ENCODE data around the gene GMDS. TPM values are rescaled to one million over a fixed set of nuclear protein-coding genes. Genes with fewer than 3 reads are reported as not detected.

The GMDS gene
- total and polyA plus RNA-seq, 2 of the 4 experiments (the other 2 are of a cell fraction): 7.3 to 21.9 TPM

GRCh38 chr6:1995636-1996035 is 249.8 kb downstream of the GMDS start:
- H2AFZ ChIP-seq (replicated peaks; ENCODE audit: low read length, poor library complexity): no peak overlapping the region
- H2BK20ac ChIP-seq (ENCODE audit: low read depth, low read length): no peak overlapping the region
- dilution Hi-C loops (cut with HindIII; ENCODE audit: low sequenced_read_pairs, unreplicated experiment): no loop called here
- H3K4me2 ChIP-seq (ENCODE audit: low read depth, low read length): no peak overlapping the region
- H3K4me3 ChIP-seq (ENCODE audit: insufficient read depth, low read depth, low read length): no peak overlapping the region
- no peaks in the 10 kb centered on the region for H3K27me3 ChIP-seq (ENCODE audit: control insufficient read depth, insufficient read depth, low read length)
- H2AK9ac ChIP-seq (replicated peaks; ENCODE audit: low read depth, low read length, poor library complexity): no peak overlapping the region
- no peak overlapping the region for H2BK5ac ChIP-seq (ENCODE audit: low read depth, low read length, poor library complexity, severe bottlenecking)
- no peak overlapping the region for H4K8ac ChIP-seq (ENCODE audit: low read depth in 2 of 2, low read length in 2 of 2)
- intact Hi-C loops (cut with micrococcal nuclease): no loop called here
- no peak overlapping the region for H2BK15ac ChIP-seq (ENCODE audit: low read depth, low read length)
- no peak overlapping the region for H3K4ac ChIP-seq (ENCODE audit: low read depth, low read length)
- H3K79me1 ChIP-seq (ENCODE audit: low read depth in 1 of 2, low read length in 2 of 2): no peaks in the 10 kb centered on the region
- ATAC-seq (ENCODE audit: low read depth): peak; percentile 28; the same call in 1 of the 2 replicates
- no peak overlapping the region for H3K18ac ChIP-seq (ENCODE audit: low read depth, low read length)
- ChIA-PET POLR2A (ENCODE audit: unreplicated experiment) (no interaction called here), CTCF (no interaction called here)
- no peak overlapping the region for H3K23ac ChIP-seq (ENCODE audit: low read depth, low read length)
- H4K5ac ChIP-seq (ENCODE audit: low read depth, low read length): no peak overlapping the region
- no peak overlapping the region for H2AK5ac ChIP-seq (ENCODE audit: low read depth, low read length)
- H3K14ac ChIP-seq (replicated peaks; ENCODE audit: low read depth, low read length): no peak overlapping the region
- no peaks in the 10 kb centered on the region for H3K9me3 ChIP-seq (ENCODE audit: control insufficient read depth, insufficient read depth, low read length)
- no peak for TF ChIP-seq MAFK (IDR thresholded peaks at IDR 0.05; ENCODE audit: low read depth, low read length)
- no peak for TF ChIP-seq RCOR1 (IDR thresholded peaks at IDR 0.05; ENCODE audit: insufficient replicate concordance, low read length)
- no peak for TF ChIP-seq ELK1 (IDR thresholded peaks at IDR 0.05; ENCODE audit: borderline replicate concordance, low read depth, low read length)
- no peak for TF ChIP-seq SMC3 (IDR thresholded peaks at IDR 0.05; ENCODE audit: low read depth, low read length)
- no peak for TF ChIP-seq CEBPB (IDR thresholded peaks at IDR 0.05; ENCODE audit: low read depth, low read length)
- TF ChIP-seq POLR2A (IDR thresholded peaks at IDR 0.05; ENCODE audit: low read depth, low read length): no peak
- TF ChIP-seq CHD1 (IDR thresholded peaks at IDR 0.05; ENCODE audit: low read depth, low read length): no peak
- TF ChIP-seq FOS (IDR thresholded peaks at IDR 0.05; ENCODE audit: low read depth, low read length): no peak
- TF ChIP-seq NFE2L2 (IDR thresholded peaks at IDR 0.05; ENCODE audit: low read depth, low read length): no peak
- no peak for TF ChIP-seq MXI1 (IDR thresholded peaks at IDR 0.05; ENCODE audit: borderline replicate concordance, low read depth, low read length)
- no peak for TF ChIP-seq USF2 (IDR thresholded peaks at IDR 0.05; ENCODE audit: low read depth, low read length)
- no peak for TF ChIP-seq MAZ (IDR thresholded peaks at IDR 0.05; ENCODE audit: borderline replicate concordance, low read depth, low read length)
- no peak for TF ChIP-seq BHLHE40 (IDR thresholded peaks at IDR 0.05; ENCODE audit: low read depth, low read length)
- no peak for TF ChIP-seq RFX5 (IDR thresholded peaks at IDR 0.05; ENCODE audit: low read depth, low read length)
- TF ChIP-seq RAD21 (IDR thresholded peaks at IDR 0.05; ENCODE audit: low read length): no peak
- TF ChIP-seq, protein P1, sequence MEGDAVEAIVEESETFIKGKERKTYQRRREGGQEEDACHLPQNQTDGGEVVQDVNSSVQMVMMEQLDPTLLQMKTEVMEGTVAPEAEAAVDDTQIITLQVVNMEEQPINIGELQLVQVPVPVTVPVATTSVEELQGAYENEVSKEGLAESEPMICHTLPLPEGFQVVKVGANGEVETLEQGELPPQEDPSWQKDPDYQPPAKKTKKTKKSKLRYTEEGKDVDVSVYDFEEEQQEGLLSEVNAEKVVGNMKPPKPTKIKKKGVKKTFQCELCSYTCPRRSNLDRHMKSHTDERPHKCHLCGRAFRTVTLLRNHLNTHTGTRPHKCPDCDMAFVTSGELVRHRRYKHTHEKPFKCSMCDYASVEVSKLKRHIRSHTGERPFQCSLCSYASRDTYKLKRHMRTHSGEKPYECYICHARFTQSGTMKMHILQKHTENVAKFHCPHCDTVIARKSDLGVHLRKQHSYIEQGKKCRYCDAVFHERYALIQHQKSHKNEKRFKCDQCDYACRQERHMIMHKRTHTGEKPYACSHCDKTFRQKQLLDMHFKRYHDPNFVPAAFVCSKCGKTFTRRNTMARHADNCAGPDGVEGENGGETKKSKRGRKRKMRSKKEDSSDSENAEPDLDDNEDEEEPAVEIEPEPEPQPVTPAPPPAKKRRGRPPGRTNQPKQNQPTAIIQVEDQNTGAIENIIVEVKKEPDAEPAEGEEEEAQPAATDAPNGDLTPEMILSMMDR (conservative IDR thresholded peaks at IDR 0.05; ENCODE audit: low read depth, low read length): no peak
- peak; percentile 66 for DNase-seq
- H3K27ac ChIP-seq (ENCODE audit: insufficient read depth, low read length): no peak overlapping the region
- H3K9me1 ChIP-seq (ENCODE audit: insufficient read depth, low read length): no peaks in the 10 kb centered on the region; the same call in none of the 2 replicates
- H3K9ac ChIP-seq (ENCODE audit: low read depth, low read length): no peak overlapping the region
- H4K91ac ChIP-seq (ENCODE audit: insufficient read depth, low read depth, low read length): no peak overlapping the region
- H3K36me3 ChIP-seq (ENCODE audit: control insufficient read depth, insufficient read depth, low read length): no peaks in the 10 kb centered on the region
- in situ Hi-C loops (cut with MboI; ENCODE audit: low sequenced_read_pairs): no loop called here
- no peaks in the 10 kb centered on the region for H4K20me1 ChIP-seq (ENCODE audit: insufficient read depth, low read length)
- peaks cover 5% of the 10 kb centered on the region for H3K4me1 ChIP-seq (ENCODE audit: control insufficient read depth, insufficient read depth, low read length)
- BruUV-seq (replicated peaks): no TSS peak
- no peak overlapping the region for H3K56ac ChIP-seq (ENCODE audit: extremely low read depth, insufficient read depth, low read length)
- no CpG with 5 or more reads among the region's 2 CpGs for WGBS, 2 experiments (ENCODE audit: extremely low coverage in 2 of 2, insufficient read length in 1 of 2)
- no peak overlapping the region for H2BK120ac ChIP-seq (ENCODE audit: low read depth, low read length)
